Endothelial cell of umbilical vein (primary cell): ENCODE measurements around the gene SLC36A4. TPM values are rescaled to one million over a fixed set of nuclear protein-coding genes. Genes with fewer than 3 reads are reported as not detected.

Source experiments
- BruUV-seq: library from RNA; stranded (reverse); fragments of 400-500 nt; replicated peaks from 2 replicates; lab custom pipeline; 2021; lab: Mats Ljungman, UMichigan
- CTCF ChIA-PET: fragments of 300-600, 350-600 bp; sonication (Branson Sonifier 250); formaldehyde crosslinking; loops from one replicate; lab custom pipeline; 2021; ENCODE audit warnings: antibody characterized with exemption, inconsistent platforms; lab: Charles Lee
- POLR2A ChIA-PET: fragments of 300-600, 350-600 bp; sonication (Branson Sonifier 250); formaldehyde crosslinking; loops from one replicate; lab custom pipeline; 2021; ENCODE audit warnings: antibody characterized with exemption, inconsistent platforms; lab: Charles Lee
- DNase-seq: peaks from one replicate; pipeline ENCODE4 v3.0.0-alpha.2; 2011; ENCODE audit warnings: low read depth, low spot score
- FAIRE-seq: peaks from 2 replicates; lab custom pipeline; 2011; peaks lifted over from hg19 to GRCh38; lab: Jason Lieb, UNC
- H2AFZ ChIP-seq: 2 replicates; pipeline ENCODE4 v1.6.0; 2012; ENCODE audit warnings: low read depth, low read length, control low read depth, inconsistent platforms
- H3K27ac ChIP-seq: 2 replicates; pipeline ENCODE4 v1.5.1; 2011; ENCODE audit warnings: low read depth, mild to moderate bottlenecking, control low read depth, low read length, moderate library complexity; ENCODE audit not compliant: insufficient read depth
- H3K27me3 ChIP-seq, 2 experiments: 2 replicates each; pipeline versions ENCODE4 v1.6.0 to v1.6.1; 2011; ENCODE audit warnings: low read length in 2 of 2, mixed read lengths in 1 of 2; ENCODE audit not compliant: control insufficient read depth in 2 of 2, insufficient read depth in 2 of 2
- H3K36me3 ChIP-seq, 2 experiments: 2 replicates in 1 of 2; 3 replicates in 1 of 2; pipeline ENCODE4 v1.5.1; 2011; ENCODE audit warnings: low read length in 2 of 2, mild to moderate bottlenecking in 1 of 2, moderate library complexity in 1 of 2; ENCODE audit not compliant: control insufficient read depth in 2 of 2, insufficient read depth in 2 of 2; ENCODE audit errors: extremely low read depth in 1 of 2
- H3K4me1 ChIP-seq: 3 replicates; pipeline ENCODE4 v1.5.1; 2011; ENCODE audit warnings: mild to moderate bottlenecking, low read length; ENCODE audit not compliant: control insufficient read depth, insufficient read depth; ENCODE audit errors: extremely low read depth
- H3K4me2 ChIP-seq: 2 replicates; pipeline ENCODE4 v1.6.1; 2011; ENCODE audit warnings: low read length, control low read depth, mixed read lengths; ENCODE audit not compliant: insufficient read depth
- H3K4me3 ChIP-seq, 3 experiments: fragments of 200-600 bp in 1 of 3; sonication (generic), shearing (Covaris generic) in 1 of 3; replicated peaks in 1 of 3; 2 replicates each; pipeline ENCODE4 v1.5.1; 2011 to 2016; ENCODE audit warnings: control low read depth in 3 of 3, low read length in 3 of 3, mild to moderate bottlenecking in 2 of 3, inconsistent platforms in 1 of 3, low read depth in 1 of 3, moderate library complexity in 1 of 3; ENCODE audit not compliant: insufficient read depth in 1 of 3
- H3K79me2 ChIP-seq: 2 replicates; pipeline ENCODE4 v1.6.0; 2012; ENCODE audit warnings: low read length, inconsistent platforms; ENCODE audit not compliant: control insufficient read depth, insufficient read depth
- H3K9ac ChIP-seq: replicated peaks from 2 replicates; pipeline ENCODE3; 2011; ENCODE audit warnings: low read length, control low read depth; ENCODE audit not compliant: insufficient read depth; ENCODE audit errors: extremely low read depth
- H3K9me1 ChIP-seq: replicated peaks from 3 replicates; pipeline ENCODE4 v1.6.0; 2011; ENCODE audit warnings: mild to moderate bottlenecking, low read length; ENCODE audit not compliant: control insufficient read depth, insufficient read depth; ENCODE audit errors: extremely low read depth
- H3K9me3 ChIP-seq: replicated peaks from 2 replicates; pipeline ENCODE4 v1.5.1; 2012; ENCODE audit warnings: low read length, inconsistent platforms; ENCODE audit not compliant: control insufficient read depth, insufficient read depth
- H4K20me1 ChIP-seq: replicated peaks from 2 replicates; pipeline ENCODE3; 2011; ENCODE audit warnings: mild to moderate bottlenecking, low read length; ENCODE audit not compliant: control insufficient read depth, insufficient read depth; ENCODE audit errors: extremely low read depth
- CTCF ChIP-seq, 2 donors: IDR thresholded peaks; 1 replicate in 1 of 2; 2 replicates in 1 of 2; pipeline ENCODE4 v1.5.1; 2011; ENCODE audit warnings: low read length in 2 of 2, mild to moderate bottlenecking in 2 of 2, moderate library complexity in 2 of 2, control low read depth in 1 of 2, inconsistent platforms in 1 of 2, low read depth in 1 of 2; ENCODE audit not compliant: insufficient read depth in 1 of 2; ENCODE audit errors: extremely low read depth in 1 of 2
- EZH2 ChIP-seq: IDR thresholded peaks from 2 replicates; pipeline ENCODE4 v1.6.1; 2012; ENCODE audit warnings: borderline replicate concordance, low read depth, mild to moderate bottlenecking, moderate library complexity, low read length, inconsistent platforms; ENCODE audit not compliant: severe bottlenecking
- FOS ChIP-seq: IDR thresholded peaks from 2 replicates; pipeline ENCODE4 v1.6.1; 2011; ENCODE audit warnings: mild to moderate bottlenecking, low read length, moderate library complexity, borderline replicate concordance; ENCODE audit not compliant: insufficient read depth
- GATA2 ChIP-seq: IDR thresholded peaks from 2 replicates; pipeline ENCODE4 v1.7.0; 2011; ENCODE audit warnings: low read depth, mild to moderate bottlenecking, moderate library complexity, mixed read lengths, low read length; ENCODE audit not compliant: insufficient read length, insufficient read depth
- JUN ChIP-seq: IDR thresholded peaks from 2 replicates; pipeline ENCODE4 v1.6.1; 2011; ENCODE audit warnings: borderline replicate concordance, low read depth; ENCODE audit not compliant: insufficient read length, insufficient read depth
- MAX ChIP-seq: IDR thresholded peaks from 2 replicates; pipeline ENCODE4 v1.6.1; 2011; ENCODE audit not compliant: insufficient read depth, insufficient read length
- MYC ChIP-seq: IDR thresholded peaks from one replicate; pipeline ENCODE4 v1.6.1; 2011; ENCODE audit warnings: mild to moderate bottlenecking, low read depth, low read length
- POLR2A ChIP-seq: IDR thresholded peaks from 2 replicates; pipeline ENCODE4 v1.6.1; 2012; ENCODE audit warnings: low read depth, mild to moderate bottlenecking, control low read depth, low read length
- POLR2AphosphoS5 ChIP-seq: IDR thresholded peaks from 2 replicates; pipeline ENCODE4 v1.6.1; 2012; ENCODE audit warnings: low read depth, mild to moderate bottlenecking, control low read depth, low read length, moderate library complexity; ENCODE audit not compliant: insufficient read depth
- dilution Hi-C: fragments of 300-500 bp; cut with MboI; formaldehyde crosslinking; loops from one replicate; pipeline ENCODE4 v1.15.0; 2019; ENCODE audit warnings: low sequenced_read_pairs; ENCODE audit not compliant: extremely low pct_ligation_motif_present
- intact Hi-C: fragments of 100-400 bp; cut with micrococcal nuclease; formaldehyde crosslinking; loops from one replicate; pipeline ENCODE4 v1.10.0; 2022
- polyA plus RNA-seq, 4 experiments: library from polyadenylated mRNA; depleted of rRNA in 3 of 4; stranded (reverse) in 3 of 4; unstranded in 1 of 4; fragments of >200 nt; gene quantifications; 2 replicates each; pipeline versions ENCODE4 v1.2.1 to v1.2.3, GENCODE V29; 2011 to 2012; ENCODE audit warnings: missing spikeins in 1 of 4
- total RNA-seq: library from RNA; stranded (reverse); gene quantifications from 2 replicates; pipeline ENCODE4 v1.2.3, GENCODE V29; 2021

Gene SLC36A4
- total and polyA plus RNA-seq, 2 donors (not counting 3 experiments of a cell fraction or from before 2014, with no cell fraction given), result 8.5 to 16.8 TPM

- no peak overlapping the region for H3K27ac ChIP-seq
- no peaks in the 10 kb centered on the region for H3K36me3 ChIP-seq
- ChIA-PET CTCF (no interaction called here), POLR2A (no interaction called here)
- TF ChIP-seq EZH2, result no peak
- no peak for TF ChIP-seq MAX
- TF ChIP-seq POLR2A, result no peak
- TF ChIP-seq POLR2AphosphoS5, result no peak
- TF ChIP-seq GATA2, result no peak
- TF ChIP-seq MYC, result no peak
- no peak for TF ChIP-seq FOS
- no peak for TF ChIP-seq JUN
- TF ChIP-seq CTCF (IDR thresholded peaks at IDR 0.05; ENCODE audit: extremely low read depth in 1 of 2, insufficient read depth in 1 of 2, low read depth in 1 of 2, low read length in 2 of 2), result no peak
- no peaks in the 10 kb centered on the region for H3K9me1 ChIP-seq
- dilution Hi-C loops (no loop called here), intact Hi-C loops (loop anchor here (10.0 kb wide), 1 partner anchor 546 kb away; the partner anchor contains the start of gene MED17)
- H3K9me3 ChIP-seq, result no peaks in the 10 kb centered on the region
- no peak overlapping the region for H3K9ac ChIP-seq
- H3K4me2 ChIP-seq, result no peak overlapping the region
- H2AFZ ChIP-seq, result no peak overlapping the region
- FAIRE-seq (no peak), DNase-seq (no peak)
- no peaks in the 10 kb centered on the region for H3K79me2 ChIP-seq
- no peaks in the 10 kb centered on the region for H4K20me1 ChIP-seq
- peaks cover 4 to 7% of the 10 kb centered on the region in 2 experiments for H3K27me3 ChIP-seq
- no peak overlapping the region for H3K4me3 ChIP-seq
- H3K4me1 ChIP-seq, result no peaks in the 10 kb centered on the region
- BruUV-seq, result no TSS peak
Measured at GRCh38 chr11:93238956-93239355, 41.2 kb upstream of the SLC36A4 start.
